PC-3 (cell line): ENCODE results near the gene DNAJC1. TPM values are rescaled to one million over a fixed set of nuclear protein-coding genes. Genes with fewer than 3 reads are reported as not detected.

Experiments
- ATAC-seq: fragments of 200-7000 bp; cut with Tn5 transposase; 2 replicates; pipeline ENCODE4 v1.9.1; 2020; ENCODE audit warnings: mild to moderate bottlenecking, moderate library complexity
- BruUV-seq: library from RNA; stranded (reverse); fragments of 400-500 nt; replicated peaks from 2 replicates; lab custom pipeline; 2021; lab: Mats Ljungman, UMichigan
- CTCF ChIA-PET: fragments of 300-600 bp; sonication (Branson Sonifier 250); formaldehyde crosslinking; loops from one replicate; lab custom pipeline; 2022; ENCODE audit warnings: antibody characterized with exemption; lab: Charles Lee
- POLR2A ChIA-PET: fragments of 300-600 bp; sonication (Branson Sonifier 250); formaldehyde crosslinking; loops from one replicate; lab custom pipeline; 2022; ENCODE audit warnings: antibody characterized with exemption; ENCODE audit not compliant: unreplicated experiment; lab: Charles Lee
- DNase-seq: peaks from one replicate; pipeline ENCODE4 v3.0.0-alpha.2; 2015
- H2AFZ ChIP-seq: fragments of 300-600 bp; sonication (generic); 2 replicates; pipeline ENCODE4 v1.6.0; 2016; ENCODE audit warnings: antibody characterized with exemption, low read length
- H3F3A ChIP-seq: fragments of 300-600 bp; sonication (generic); one replicate; pipeline ENCODE4 v1.6.0; 2017; ENCODE audit warnings: antibody characterized with exemption, low read length, control low read depth, mild to moderate bottlenecking; ENCODE audit not compliant: unreplicated experiment
- H3K27ac ChIP-seq: fragments of 300-600 bp; sonication (generic); 2 replicates; pipeline ENCODE4 v1.5.1; 2016; ENCODE audit warnings: mild to moderate bottlenecking, low read length
- H3K27me3 ChIP-seq: fragments of 300-600 bp; sonication (generic); 2 replicates; pipeline ENCODE4 v1.6.1; 2016; ENCODE audit warnings: low read length, mixed read lengths
- H3K36me3 ChIP-seq: fragments of 300-600 bp; sonication (generic); 2 replicates; pipeline ENCODE4 v1.6.1; 2016; ENCODE audit warnings: low read depth, mixed run types, low read length, mixed read lengths
- H3K4me1 ChIP-seq: fragments of 300-600 bp; sonication (generic); 2 replicates; pipeline ENCODE4 v1.5.1; 2016; ENCODE audit warnings: low read length; ENCODE audit not compliant: insufficient read depth
- H3K4me2 ChIP-seq: fragments of 300-600 bp; sonication (generic); 2 replicates; pipeline ENCODE4 v1.6.0; 2016; ENCODE audit warnings: low read length
- H3K4me3 ChIP-seq: fragments of 300-600 bp; sonication (generic); 2 replicates; pipeline ENCODE4 v1.5.1; 2016; ENCODE audit warnings: mild to moderate bottlenecking, low read length, mixed read lengths
- H3K79me2 ChIP-seq: fragments of 300-600 bp; sonication (generic); 2 replicates; pipeline ENCODE4 v1.6.1; 2017; ENCODE audit warnings: low read length, mixed read lengths
- H3K9ac ChIP-seq: fragments of 300-600 bp; sonication (generic); 2 replicates; pipeline ENCODE4 v1.6.0; 2016; ENCODE audit warnings: mild to moderate bottlenecking, low read length
- H3K9me2 ChIP-seq: fragments of 300-600 bp; sonication (generic); replicated peaks from 2 replicates; pipeline ENCODE4 v1.6.1; 2016; ENCODE audit warnings: mixed run types, low read length, mixed read lengths
- H3K9me3 ChIP-seq: fragments of 300-600 bp; sonication (generic); 2 replicates; pipeline ENCODE4 v1.6.1; 2016; ENCODE audit warnings: low read length, mixed read lengths
- H4K20me1 ChIP-seq: fragments of 300-600 bp; sonication (generic); 2 replicates; pipeline ENCODE4 v1.6.1; 2016; ENCODE audit warnings: low read length, mixed read lengths
- EZH2 ChIP-seq: fragments of 300-600 bp; sonication (generic); IDR thresholded peaks from one replicate; pipeline ENCODE4 v1.6.1; 2017; ENCODE audit warnings: antibody characterized with exemption, mild to moderate bottlenecking, low read length; ENCODE audit not compliant: unreplicated experiment
- EZH2phosphoT487 ChIP-seq: fragments of 300-600 bp; sonication (generic); IDR thresholded peaks from 2 replicates; pipeline ENCODE4 v1.6.1; 2018; ENCODE audit warnings: mild to moderate bottlenecking, antibody characterized with exemption, low read length, borderline replicate concordance
- intact Hi-C: fragments of 100-400 bp; cut with micrococcal nuclease; formaldehyde crosslinking; loops from 2 replicates; pipeline ENCODE4 v1.9.0; 2023
- total RNA-seq: library from RNA; depleted of rRNA; stranded (reverse); fragments of >200 nt; gene quantifications from 2 replicates; pipeline ENCODE4 v1.2.3, GENCODE V29; 2014
- TF ChIP-seq, protein P1 (sequence below): fragments of 300-600 bp; sonication (generic); conservative IDR thresholded peaks from 2 replicates; pipeline ENCODE4 v1.5.1; 2017; ENCODE audit warnings: antibody characterized with exemption, low read depth, mild to moderate bottlenecking, low read length

The DNAJC1 gene
- total RNA-seq, 1 experiment from 2014 or later, result 53.4 TPM

DNA sequence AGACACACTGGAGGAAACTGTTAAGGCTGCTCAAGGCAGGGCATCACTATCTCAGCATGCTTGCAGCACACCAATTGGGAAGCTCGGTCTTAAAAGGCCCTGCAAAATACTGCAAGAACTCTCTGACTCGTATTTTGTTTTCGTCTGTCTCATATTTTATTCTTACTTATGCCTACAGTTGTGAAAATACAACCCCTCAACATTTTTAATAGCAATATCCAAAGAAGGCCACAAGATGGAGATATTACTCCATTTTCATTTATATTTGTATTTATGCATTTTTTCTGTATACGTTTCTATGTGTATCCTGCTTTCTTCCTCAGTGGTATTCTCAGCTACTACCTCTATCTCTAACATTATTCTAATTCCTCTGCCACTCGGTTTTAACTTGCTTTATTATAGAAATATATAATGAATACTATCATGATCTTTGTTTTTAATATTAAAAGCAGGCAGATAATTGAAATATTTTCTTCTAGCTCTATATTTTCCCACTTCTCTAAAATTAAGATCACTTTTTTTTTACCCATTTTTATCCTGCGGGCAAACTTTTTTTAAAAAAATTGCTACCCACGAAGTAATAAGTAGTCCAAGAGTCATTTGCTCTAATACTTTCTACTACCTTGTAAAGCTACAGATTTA lies 10.0 kb downstream of the DNAJC1 start:
- POLR2A ChIA-PET, result interaction anchor here (0.8 kb wide), 1 partner anchor 235 kb away, joined by 7 read pairs; no protein-coding TSS in a partner anchor
- peaks cover 98% of the 10 kb centered on the region for H3K79me2 ChIP-seq
- DNase-seq, result peak; percentile 61

DNA sequence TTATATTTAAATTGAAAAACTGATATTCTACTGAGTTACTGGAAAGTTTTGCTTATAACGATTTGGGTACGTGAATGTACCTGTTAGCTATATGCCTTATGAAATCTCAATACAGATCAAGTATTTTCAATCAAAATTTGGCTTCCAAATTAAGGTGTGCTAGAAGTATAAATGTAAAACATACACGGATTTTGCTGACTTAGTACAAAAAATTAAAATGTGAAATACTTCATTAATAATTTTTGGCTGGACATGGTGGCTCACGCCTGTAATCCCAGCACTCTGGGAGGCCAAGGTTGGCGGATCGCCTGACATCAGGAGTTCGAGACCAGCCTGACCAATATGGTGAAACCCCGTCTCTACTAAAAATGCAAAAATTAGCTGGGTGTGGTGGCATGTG lies 11.7 kb downstream of the DNAJC1 start:
- Histone ChIP-seq H3K36me3 (peaks cover 6% of the 10 kb centered on the region; the same call in 1 of the 2 replicates), H4K20me1 (0 out of 2 replicates have a peak, but pooled peaks cover 4% of the 10 kb centered on the region), H3K4me3 (no peak overlapping the region), H3K79me2 (peaks cover 98% of the 10 kb centered on the region), H3K27ac (no peak overlapping the region), H3F3A (no peaks in the 10 kb centered on the region), H3K9me2 (no peaks in the 10 kb centered on the region), H3K9me3 (no peaks in the 10 kb centered on the region), H3K4me2 (no peak overlapping the region), H3K9ac (no peak overlapping the region), H3K4me1 (peaks cover 17% of the 10 kb centered on the region; the same call in 1 of the 2 replicates), H3K27me3 (no peaks in the 10 kb centered on the region), H2AFZ (no peak overlapping the region)
- ATAC-seq (no peak), DNase-seq (no peak)
- ChIA-PET CTCF (no interaction called here), POLR2A (no interaction called here)
- TF ChIP-seq EZH2phosphoT487, result no peak
- TF ChIP-seq, protein P1, sequence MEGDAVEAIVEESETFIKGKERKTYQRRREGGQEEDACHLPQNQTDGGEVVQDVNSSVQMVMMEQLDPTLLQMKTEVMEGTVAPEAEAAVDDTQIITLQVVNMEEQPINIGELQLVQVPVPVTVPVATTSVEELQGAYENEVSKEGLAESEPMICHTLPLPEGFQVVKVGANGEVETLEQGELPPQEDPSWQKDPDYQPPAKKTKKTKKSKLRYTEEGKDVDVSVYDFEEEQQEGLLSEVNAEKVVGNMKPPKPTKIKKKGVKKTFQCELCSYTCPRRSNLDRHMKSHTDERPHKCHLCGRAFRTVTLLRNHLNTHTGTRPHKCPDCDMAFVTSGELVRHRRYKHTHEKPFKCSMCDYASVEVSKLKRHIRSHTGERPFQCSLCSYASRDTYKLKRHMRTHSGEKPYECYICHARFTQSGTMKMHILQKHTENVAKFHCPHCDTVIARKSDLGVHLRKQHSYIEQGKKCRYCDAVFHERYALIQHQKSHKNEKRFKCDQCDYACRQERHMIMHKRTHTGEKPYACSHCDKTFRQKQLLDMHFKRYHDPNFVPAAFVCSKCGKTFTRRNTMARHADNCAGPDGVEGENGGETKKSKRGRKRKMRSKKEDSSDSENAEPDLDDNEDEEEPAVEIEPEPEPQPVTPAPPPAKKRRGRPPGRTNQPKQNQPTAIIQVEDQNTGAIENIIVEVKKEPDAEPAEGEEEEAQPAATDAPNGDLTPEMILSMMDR, result no peak
- TF ChIP-seq EZH2, result no peak
- intact Hi-C loops, result loop anchor here (2.0 kb wide), 1 partner anchor 997 kb away; no protein-coding TSS in a partner anchor
- BruUV-seq, result no TSS peak

More for the DNA sequence above, 10.0 kb downstream of the DNAJC1 start:
- Histone ChIP-seq H2AFZ (no peak overlapping the region), H3K4me2 (no peak overlapping the region; the same call in 1 of the 2 replicates), H3K4me1 (peaks cover 17% of the 10 kb centered on the region; the same call in 1 of the 2 replicates), H4K20me1 (peaks cover 12% of the 10 kb centered on the region), H3K9me2 (no peaks in the 10 kb centered on the region), H3K9ac (no peak overlapping the region), H3K27me3 (no peaks in the 10 kb centered on the region), H3F3A (no peaks in the 10 kb centered on the region), H3K27ac (peak overlapping the region; percentile 0; the same call in 1 of the 2 replicates), H3K36me3 (no peaks in the 10 kb centered on the region; the same call in 1 of the 2 replicates), H3K9me3 (no peaks in the 10 kb centered on the region), H3K4me3 (no peak overlapping the region)
- BruUV-seq, result no TSS peak
- TF ChIP-seq EZH2phosphoT487, result no peak
- TF ChIP-seq, protein P1, result peak; percentile 63
- no peak for ATAC-seq
- intact Hi-C loops, result loop anchor here (2.0 kb wide), 2 partner anchors 427 to 995 kb away; no protein-coding TSS in a partner anchor
- CTCF ChIA-PET, result interaction anchor here (0.6 to 1.2 kb wide), 2 partner anchors 995 to 1053 kb away, joined by 4 to 8 read pairs; no protein-coding TSS in a partner anchor

- no peak overlapping the region for H3K4me3 ChIP-seq
- no peak for TF ChIP-seq EZH2
- TF ChIP-seq EZH2phosphoT487, result no peak
- TF ChIP-seq, protein P1, result no peak
- no TSS peak for BruUV-seq
- H3K36me3 ChIP-seq, result peaks cover 6% of the 10 kb centered on the region; the same call in 1 of the 2 replicates
- POLR2A ChIA-PET, result no interaction called here
- H4K20me1 ChIP-seq, result 0 out of 2 replicates have a peak, but pooled peaks cover 3% of the 10 kb centered on the region
- H3K9ac ChIP-seq, result no peak overlapping the region
- no peaks in the 10 kb centered on the region for H3K9me2 ChIP-seq
- no peak overlapping the region for H3K4me2 ChIP-seq
- H3K27ac ChIP-seq, result no peak overlapping the region
- H3K27me3 ChIP-seq, result no peaks in the 10 kb centered on the region
- H3K79me2 ChIP-seq, result peaks cover 97% of the 10 kb centered on the region
- intact Hi-C loops, result no loop called here
- no peaks in the 10 kb centered on the region for H3K9me3 ChIP-seq
- no peak for ATAC-seq
- no peak overlapping the region for H2AFZ ChIP-seq
- 0 out of 2 replicates have a peak, but pooled peaks cover 8% of the 10 kb centered on the region for H3K4me1 ChIP-seq
- DNase-seq, result no peak
- no peaks in the 10 kb centered on the region for H3F3A ChIP-seq
- CTCF ChIA-PET, result no interaction called here
Measured at GRCh38 chr10:21990449-21990848, 13.1 kb downstream of the DNAJC1 start.
